GM19452 (cell line): ENCODE data around the gene AGBL2.
"Not testable (repeated sequence)": the region's sequence is repeated elsewhere in the genome, so short reads cannot be mapped to it uniquely, and the experiment has no call there.

Experiments
- ATAC-seq: cut with Tn5 transposase; IDR thresholded peaks from one replicate; pipeline ENCODE4 v1.9.1; 2021; ENCODE audit not compliant: unreplicated experiment

AGBL2 gene, protein sequence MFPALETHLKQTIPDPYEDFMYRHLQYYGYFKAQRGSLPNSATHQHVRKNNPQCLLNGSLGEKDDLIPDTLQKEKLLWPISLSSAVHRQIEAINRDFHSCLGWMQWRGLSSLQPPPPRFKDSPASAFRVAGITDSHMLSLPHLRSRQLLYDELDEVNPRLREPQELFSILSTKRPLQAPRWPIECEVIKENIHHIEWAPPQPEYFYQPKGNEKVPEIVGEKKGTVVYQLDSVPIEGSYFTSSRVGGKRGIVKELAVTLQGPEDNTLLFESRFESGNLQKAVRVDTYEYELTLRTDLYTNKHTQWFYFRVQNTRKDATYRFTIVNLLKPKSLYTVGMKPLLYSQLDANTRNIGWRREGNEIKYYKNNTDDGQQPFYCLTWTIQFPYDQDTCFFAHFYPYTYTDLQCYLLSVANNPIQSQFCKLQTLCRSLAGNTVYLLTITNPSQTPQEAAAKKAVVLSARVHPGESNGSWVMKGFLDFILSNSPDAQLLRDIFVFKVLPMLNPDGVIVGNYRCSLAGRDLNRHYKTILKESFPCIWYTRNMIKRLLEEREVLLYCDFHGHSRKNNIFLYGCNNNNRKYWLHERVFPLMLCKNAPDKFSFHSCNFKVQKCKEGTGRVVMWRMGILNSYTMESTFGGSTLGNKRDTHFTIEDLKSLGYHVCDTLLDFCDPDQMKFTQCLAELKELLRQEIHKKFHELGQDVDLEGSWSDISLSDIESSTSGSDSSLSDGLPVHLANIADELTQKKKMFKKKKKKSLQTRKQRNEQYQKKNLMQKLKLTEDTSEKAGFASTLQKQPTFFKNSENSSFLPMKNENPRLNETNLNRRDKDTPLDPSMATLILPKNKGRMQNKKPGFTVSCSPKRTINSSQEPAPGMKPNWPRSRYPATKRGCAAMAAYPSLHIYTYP

DNA sequence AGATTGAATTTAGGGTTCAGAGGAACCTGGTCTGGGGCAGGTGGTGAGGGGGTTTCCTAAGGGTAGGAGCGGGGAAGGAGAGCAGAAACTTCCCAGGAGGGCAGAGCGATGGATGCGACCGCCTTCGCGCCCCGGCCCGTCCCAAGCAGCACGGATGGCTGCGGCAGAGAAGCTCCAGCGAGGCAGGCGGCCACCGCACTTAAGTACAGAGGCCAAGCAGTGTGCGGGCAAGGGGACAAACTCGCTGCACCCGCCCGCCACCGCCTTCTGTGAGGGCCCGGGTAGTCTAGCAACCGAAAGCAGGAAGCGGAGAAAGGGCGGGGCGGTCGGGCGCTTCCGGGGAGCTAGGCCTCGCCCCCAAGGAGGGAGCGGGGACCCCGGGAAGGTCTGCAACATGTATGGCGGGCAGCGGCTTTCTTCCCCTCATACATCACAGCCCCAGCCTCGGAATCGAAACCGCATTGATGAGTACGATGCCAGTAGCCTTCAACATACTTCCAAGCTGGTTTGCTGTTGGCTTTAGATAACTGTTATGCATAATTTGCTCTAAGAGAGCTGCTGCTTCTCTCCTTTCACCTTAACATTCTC lies at the start of gene AGBL2:
Gene AGBL2, minus strand, starts transcription at position 288 of the 588 bp plus-strand sequence. CDS start 719 bp downstream, outside the sequence.
- peak; percentile 98 for ATAC-seq

DNA sequence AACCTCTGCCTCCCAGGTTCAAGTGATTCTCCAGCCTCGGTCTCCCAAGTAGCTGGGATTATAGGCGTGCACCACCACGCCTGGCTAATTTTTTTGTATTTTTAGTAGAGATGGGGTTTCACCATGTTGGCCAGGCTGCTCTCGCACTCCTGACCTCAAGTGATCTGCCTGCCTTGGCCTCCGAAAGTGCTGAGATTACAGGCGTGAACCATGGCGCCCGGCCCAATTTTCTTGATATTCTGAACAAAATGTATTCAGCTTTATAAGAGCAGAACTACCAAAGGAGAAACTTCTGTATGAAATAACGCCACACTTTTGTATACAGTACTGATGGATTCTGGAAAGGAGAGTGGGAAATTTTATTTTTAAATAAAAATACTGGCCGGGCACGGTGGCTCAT lies 44.1 kb upstream of the AGBL2 start:
- not testable (repeated sequence) for ATAC-seq

DNA sequence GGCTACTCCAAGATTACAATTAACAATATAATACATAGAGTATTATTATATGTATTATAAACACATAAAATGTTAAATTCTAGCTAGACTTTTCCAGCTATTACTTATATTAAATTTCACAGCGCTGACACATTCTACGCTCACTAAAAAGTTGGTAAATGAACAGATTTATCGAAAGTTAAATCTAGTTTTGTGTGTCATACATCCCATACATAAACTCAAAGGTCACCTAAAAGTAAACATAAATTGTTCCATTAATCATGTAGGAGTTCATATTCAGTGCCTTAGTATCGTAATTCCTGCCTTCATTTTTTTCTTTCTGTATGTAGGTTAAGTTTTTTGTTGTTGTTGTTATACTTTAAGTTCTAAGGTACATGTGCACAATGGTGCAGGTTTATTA lies 41.0 kb upstream of the AGBL2 start:
- ATAC-seq: no peak

DNA sequence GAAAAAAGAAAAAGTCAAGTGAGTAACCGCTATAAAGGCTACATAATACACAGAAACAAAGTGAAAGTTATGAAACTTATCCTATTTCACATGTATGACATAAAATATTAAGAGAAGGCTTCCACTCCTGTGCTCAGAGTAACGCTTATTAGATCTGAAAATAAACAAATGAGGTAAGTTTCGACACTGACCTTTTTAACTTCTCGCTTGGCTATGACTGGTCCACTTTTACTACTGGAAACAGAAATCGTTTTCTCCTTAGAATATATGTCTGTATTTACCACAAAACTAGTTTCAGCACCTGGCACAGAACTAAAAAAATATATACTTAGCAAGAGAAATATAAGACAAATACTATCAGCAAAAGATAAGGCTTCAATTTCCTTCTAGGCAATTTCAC lies 35.6 kb upstream of the AGBL2 start:
- ATAC-seq: no peak

DNA sequence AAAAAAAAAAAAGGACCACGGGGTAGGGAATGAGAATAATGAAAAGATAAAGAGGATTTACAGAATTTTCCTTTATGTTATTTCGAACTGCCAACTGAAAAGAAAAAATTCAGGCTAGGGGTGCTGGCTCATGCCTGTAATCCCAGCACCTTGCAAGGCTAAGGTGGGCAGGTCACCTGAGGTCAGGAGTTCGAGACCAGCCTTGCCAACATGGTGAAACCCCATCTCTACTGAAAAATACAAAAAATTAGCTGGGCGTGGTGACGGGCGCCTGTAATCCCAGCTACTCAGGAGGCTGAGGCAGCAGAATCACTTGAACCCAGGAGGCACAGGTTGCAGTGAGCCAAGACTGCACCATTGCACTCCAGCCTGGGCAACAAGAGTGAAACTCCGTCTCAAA lies 27.3 kb upstream of the AGBL2 start:
- ATAC-seq: not testable (repeated sequence)

DNA sequence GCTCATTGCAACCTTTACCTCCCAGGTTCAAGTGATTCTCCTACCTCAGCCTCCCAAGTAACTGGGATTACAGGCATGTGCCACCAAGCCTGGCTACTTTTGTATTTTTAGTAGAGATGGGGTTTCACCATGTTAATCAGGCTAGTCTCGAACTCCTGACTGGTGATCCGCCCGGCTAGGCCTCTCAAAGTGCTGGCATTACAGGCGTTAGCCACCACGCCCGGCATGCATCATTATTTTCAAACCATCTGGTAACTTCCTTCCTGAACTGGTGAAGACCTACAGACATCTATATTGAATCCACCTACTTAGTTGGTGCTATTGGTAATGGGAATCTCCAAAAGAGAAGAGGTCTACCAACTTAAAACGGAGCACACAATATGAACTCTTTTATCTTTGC lies 22.6 kb upstream of the AGBL2 start:
- not testable (repeated sequence) for ATAC-seq

DNA sequence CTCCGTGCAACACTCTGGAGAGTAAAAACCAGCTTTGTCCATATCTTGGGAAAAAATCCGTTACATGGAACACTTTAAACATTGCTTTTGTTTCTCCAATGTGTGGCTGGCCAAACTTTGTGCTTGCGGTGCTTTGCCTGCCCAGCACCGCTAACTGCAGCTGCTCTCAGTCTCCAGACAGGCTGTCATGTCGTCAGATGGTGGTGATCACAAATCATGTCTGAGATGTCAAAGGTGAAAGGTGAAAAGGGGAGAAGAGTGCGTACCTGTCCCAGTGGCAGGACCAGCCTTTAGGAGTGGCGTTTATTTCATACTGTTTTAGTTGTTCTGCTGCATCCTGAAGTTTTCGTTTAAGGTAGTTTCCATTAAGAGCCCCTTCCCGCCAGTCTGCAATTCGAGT lies 17.1 kb upstream of the AGBL2 start:
- no peak for ATAC-seq

DNA sequence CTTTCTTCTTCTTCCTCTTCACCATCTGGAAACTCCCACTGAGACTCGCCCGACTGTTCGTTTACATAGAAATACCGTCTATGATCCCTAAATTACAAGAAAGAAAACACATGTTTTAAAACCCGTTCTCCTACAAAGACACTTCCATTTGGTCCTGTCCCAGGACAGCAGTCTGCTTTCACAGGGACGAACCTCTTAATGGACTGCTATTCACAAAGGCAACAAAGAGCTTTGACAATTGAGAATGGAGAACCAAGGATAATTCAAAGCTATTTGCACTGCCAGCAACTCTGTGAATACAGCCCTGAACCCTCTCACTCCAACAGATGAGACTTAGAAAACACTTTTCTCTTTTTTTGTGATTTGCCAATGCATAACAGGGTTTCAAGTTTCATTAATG lies 16.3 kb upstream of the AGBL2 start:
- ATAC-seq: no peak

DNA sequence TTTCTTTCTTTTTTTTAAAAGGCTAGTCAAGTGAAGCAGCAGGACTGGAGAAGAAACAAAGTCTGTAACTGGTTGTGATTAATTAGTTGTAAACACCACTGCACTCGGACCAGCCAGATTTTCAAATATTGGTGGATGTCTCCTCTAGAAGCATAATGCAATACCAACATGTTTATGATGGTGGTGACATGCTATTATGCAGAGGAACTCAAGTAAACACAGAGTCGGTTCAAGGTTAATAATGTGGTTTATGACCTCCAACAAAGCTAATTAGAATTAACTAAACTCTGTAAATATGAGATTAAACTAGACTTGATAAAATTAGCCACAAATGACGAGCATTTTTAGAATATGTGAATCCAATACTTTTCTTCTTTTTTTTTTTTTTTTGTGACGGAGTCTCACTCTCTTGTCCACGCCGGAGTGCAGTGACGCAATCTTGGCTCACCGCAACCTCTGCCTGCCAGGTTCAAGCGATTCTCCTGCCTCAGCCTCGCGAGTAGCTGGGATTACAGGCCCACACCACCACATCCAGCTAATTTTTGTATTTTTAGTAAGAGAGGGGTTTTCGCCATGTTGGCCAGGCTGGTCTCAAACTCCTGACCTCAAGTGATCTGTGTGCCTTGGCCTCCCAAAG lies 11.8 kb upstream of the AGBL2 start:
- ATAC-seq: no peak

DNA sequence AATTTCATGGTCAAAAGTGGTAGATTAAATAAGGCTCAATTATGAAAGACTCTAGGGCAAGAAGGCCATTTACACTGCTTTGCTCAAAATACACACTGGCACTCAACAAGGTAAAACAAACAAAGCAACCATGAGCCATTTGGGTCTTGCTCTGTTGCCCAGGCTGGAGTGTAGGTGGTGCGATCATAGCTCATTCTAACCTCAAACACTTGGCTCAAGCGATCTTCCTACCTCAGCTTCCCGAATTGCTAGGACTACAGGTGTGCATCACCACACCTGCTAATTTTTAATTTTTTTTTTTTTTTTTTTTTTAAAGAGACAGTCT lies 10.9 kb upstream of the AGBL2 start:
- ATAC-seq: no peak

DNA sequence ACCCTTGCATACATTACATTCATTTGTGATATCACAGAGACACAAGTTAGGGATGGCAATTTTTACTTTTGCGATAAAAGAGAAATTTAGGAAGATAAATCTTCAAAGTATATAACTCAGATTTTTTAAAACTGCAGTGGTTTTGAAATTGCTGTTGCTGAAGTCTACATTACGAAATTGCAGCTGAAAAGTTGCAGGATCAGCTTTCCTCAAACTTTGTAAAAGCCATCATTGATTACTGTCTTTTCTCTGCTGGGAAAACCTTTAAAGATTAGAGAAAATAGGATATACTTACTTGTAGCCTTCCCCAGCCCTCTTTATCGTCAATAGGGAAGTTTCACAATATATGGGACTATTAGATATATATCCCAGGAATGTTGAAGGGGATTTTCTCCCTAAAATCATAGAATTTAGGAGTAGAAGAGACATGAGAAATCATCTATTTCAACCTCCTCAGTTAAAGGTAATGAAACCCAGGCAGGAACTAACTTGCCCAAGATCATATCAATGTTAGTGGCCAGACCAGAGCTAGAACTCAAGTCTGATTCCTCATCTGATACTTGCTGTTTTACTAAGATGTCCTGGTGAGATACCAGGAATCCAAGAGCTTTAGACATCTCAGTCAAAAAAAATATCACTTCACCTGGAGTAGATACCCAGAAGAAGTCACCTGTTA lies 10.4 kb upstream of the AGBL2 start:
- no peak for ATAC-seq

DNA sequence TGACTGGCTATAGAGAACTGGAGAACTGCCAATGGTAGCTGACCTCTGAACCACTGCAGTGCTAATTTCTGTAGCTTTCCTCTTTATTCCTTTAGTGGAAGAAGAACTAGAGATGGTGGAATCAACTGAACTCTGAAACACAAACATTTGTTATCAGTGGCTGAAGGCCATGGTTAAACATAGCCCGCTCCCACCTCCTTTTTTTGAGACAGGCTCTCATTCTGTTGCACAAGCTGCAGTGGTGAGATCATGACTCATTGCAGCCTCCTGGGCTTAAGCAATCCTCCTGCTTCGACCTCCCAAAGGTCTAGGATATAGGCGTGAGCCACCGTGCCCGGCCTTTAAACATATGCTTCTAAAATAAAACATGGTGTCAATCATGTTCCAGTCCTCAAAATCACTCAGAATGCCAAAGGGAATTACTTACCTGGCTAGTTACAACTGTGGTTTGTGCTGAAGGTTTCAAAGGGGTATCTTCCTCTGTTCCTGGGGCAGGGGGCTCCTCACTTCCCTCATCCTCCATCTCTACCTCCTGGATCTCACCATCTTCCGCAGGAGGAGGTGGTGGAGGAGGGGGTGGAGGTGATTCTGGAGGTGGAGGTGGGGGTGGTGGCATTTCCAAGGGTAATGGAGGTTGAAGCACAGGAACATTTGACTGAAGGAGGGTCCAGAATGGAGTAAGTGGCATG lies 9.0 kb upstream of the AGBL2 start:
- no peak for ATAC-seq

DNA sequence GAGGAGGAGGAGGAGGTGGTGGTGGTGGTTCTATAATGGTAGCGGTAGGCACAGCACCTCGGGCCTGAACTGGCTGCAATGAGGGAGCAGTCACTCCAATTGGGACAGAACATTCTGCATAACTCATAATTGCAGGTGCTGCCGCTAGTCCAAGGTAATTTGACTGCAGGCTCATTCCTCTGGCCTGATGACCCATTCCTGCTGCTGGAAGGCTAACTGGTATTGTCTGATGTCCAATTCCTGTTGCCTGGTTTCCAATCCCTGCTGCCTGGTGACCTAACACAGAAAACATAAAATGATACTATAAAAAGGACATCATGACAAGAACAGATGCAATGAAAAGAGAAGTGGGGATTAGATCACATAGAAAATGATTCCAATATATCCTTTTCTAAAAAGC lies 7.9 kb upstream of the AGBL2 start:
- no peak for ATAC-seq

DNA sequence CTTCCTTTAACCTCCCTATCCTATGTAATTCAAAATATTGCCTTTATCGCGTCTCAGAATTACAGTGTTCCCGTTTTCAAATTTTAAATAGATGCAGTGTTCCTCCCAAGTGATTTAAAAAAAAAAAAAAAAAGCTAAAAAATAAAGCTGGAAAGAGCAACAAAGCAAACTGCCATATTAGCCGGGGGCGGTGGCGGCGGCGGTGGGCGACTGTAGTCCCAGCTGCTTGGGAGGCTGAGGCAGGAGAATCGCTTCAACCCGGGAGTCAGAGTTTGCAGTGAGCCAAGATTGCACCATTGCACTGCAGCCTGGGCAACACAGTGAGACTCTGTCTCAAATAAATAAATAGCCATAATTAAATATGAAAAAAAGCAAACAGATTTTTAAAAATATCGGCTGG lies 5.5 kb upstream of the AGBL2 start:
- ATAC-seq: no peak

DNA sequence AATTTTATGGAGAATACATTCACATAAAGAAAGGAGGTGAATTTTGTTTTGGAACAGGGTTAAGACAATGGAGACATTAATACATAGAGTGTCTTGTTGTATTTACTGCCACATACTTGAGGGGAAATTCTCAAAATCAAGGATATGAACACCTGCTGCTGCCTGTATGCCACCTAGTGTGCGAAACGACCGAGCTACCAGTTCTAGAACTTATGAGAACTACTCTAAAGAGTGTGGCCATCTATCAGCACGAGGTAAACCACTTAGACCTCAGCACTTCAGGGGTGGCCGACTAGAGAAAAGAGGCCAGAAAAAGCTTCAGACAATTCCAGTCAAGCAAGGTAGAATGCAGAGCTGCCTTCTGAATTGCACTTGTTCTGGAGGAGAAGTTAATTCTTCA lies 1.5 kb upstream of the AGBL2 start:
- ATAC-seq: no peak

DNA sequence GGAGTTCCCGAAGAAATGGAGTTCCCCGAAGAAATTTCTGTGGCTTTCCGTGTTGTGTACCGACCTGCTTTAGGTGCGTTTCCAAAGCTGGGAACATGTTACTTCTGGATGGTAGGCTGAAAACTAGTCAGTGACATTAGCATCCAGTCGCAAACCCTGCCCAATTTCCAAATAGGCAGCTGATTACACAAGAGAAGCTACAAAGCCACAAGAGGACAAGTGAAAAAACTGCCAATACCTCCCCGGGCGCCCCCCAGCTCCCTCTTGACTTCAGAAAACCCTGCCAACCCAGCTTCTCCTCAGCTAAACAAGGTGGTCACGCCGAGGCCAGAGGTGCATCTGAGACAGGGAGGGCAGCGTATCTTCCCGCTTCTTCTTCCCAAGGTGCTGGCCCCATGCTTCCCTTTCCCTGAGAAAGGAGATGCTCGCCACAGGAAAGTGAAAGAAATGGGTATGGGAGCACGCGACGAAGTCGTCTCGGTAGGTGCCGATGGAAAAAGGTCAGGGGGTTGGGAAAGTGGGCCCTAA lies 551 bp downstream of the AGBL2 start:
- ATAC-seq: no peak

DNA sequence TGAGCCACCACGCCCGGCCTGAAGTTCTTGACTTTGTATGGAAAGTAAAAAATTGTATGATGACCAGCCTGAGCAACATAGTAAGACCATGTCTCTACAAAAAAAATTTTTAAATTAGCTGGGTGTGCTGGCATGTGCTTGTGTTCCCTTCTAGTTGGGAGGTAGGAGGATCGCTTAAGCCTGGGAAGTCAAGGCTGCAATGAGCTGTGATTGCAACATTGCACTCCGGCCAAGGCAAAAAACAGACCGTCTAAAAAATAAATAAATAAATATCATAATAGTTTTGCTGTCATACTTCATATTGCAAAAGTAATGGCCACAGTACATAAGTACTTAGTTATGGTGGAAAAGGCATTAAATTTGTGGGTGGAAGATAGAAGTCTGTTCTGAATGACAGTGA lies 3.4 kb downstream of the AGBL2 start:
- ATAC-seq: no peak

DNA sequence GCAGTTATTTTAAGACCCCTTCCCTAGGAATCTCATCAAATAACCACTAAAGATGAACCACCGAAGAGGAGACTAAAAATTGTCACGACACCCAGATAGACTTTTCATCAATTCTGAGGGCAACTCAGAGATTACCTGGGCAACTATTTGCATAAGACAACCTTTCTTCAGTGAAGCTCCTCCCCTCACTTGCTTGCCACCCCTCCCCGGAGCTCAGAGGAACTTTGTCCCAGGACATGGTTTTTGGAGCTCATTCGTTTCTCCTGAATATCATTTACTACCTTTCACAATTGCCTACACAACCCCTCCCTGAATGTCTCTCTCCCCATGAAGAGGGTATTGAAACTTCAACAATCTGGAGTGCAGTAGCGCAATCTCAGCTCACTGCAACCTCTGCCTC lies 3.9 kb downstream of the AGBL2 start:
- ATAC-seq: no peak

DNA sequence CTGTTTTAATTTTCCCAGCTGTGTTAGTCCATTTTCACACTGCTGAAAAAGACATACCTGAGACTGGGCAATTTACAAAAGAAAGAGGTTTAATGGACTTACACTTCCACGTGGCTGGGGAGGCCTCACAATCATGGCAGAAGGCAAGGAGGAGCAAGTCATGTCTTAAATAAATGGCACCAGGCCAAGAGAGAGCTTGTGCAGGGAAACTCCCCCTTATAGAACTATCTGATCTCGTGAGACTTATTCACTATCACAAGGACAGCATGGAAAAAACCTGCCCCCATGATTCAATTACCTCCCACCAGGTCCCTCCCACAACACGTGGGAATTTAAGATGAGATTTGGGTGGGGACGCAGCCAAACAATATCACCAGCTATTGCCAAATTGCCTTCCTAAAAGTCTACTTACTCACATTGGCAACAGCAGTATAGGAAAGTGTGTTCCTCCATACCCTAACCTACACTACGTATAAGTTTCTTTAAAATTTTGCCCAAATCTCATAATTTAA lies 7.8 kb downstream of the AGBL2 start:
- ATAC-seq: not testable (repeated sequence)

DNA sequence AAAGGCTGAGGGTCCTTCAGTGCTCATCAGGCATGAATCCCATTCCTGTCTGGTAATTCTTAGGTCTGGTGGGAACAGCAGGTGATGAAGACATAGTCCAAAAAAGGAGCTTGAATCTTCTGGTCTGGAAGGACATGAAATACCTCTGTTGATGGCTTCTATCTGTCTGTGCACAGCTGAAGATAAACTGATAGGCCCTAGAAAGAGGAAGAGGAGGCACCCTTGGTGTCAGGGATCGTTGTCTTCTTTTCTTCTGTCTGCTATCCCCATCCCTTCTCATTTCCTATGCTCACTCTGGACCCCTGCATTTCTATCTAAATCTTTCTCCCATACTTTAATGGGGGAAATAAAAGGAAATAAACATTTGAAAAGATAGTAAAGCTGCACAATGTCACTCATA lies 9.4 kb downstream of the AGBL2 start:
- ATAC-seq: no peak
